ENCODE measurements around the gene ERC1.

DNA sequence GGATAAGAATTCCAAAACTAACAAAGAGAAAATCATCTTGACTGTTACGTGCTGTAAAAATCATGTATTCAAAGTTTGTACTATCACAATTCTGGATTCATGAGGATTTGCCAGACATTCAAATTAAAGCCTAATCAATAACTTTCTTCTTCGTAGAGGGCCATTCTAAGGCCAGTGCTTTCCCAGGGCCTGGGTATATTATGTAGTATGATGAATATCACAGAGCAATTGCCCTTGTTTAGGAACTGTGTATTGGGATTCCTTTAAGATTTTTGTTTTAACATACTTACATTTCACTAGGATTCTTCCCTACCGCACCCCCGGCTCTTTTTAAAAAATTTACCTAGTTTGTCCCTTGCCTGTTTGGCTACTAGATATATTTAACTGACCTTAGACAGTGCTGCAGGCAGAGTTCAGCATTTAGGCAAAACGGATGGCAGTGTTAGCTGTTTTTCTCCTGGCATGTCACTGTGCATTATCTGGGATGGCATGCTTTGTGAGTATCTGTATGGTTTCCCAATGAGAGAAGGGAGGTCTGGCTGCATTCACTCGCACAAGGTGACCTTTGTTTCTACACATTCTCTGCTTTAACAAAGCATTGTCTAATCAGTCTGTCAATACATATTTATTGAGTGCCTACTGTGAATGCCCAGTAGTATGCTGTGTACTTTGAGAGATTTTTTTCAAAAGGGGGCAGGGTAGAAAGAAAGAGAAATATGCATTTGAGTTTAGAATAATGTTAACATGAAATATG is 63.3 kb downstream of the ERC1 start:
- TF ChIP-seq, protein P1, sequence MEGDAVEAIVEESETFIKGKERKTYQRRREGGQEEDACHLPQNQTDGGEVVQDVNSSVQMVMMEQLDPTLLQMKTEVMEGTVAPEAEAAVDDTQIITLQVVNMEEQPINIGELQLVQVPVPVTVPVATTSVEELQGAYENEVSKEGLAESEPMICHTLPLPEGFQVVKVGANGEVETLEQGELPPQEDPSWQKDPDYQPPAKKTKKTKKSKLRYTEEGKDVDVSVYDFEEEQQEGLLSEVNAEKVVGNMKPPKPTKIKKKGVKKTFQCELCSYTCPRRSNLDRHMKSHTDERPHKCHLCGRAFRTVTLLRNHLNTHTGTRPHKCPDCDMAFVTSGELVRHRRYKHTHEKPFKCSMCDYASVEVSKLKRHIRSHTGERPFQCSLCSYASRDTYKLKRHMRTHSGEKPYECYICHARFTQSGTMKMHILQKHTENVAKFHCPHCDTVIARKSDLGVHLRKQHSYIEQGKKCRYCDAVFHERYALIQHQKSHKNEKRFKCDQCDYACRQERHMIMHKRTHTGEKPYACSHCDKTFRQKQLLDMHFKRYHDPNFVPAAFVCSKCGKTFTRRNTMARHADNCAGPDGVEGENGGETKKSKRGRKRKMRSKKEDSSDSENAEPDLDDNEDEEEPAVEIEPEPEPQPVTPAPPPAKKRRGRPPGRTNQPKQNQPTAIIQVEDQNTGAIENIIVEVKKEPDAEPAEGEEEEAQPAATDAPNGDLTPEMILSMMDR (conservative IDR thresholded peaks at IDR 0.05; ENCODE audit: low read depth, low read length) = no peak
- TF ChIP-seq EZH2 (IDR thresholded peaks at IDR 0.05; ENCODE audit: low read length, unreplicated experiment) (no peak), EZH2phosphoT487 (IDR thresholded peaks at IDR 0.05; ENCODE audit: borderline replicate concordance, low read length) (no peak)
